IPS DF 4.7 (cell line): ENCODE results near the gene RAD51D.
"Not testable (repeated sequence)": the region's sequence is repeated elsewhere in the genome, so short reads cannot be mapped to it uniquely, and the experiment has no call there.

ENCODE experiments used
- DNase-seq: peaks from one replicate; pipeline ENCODE4 v3.0.0-alpha.2; 2013; ENCODE audit warnings: low spot score; ENCODE audit errors: extremely low read depth

Gene RAD51D

GRCh38 chr17:35090707-35091106, 29.0 kb downstream of the RAD51D start:
- not testable (repeated sequence) for DNase-seq

- DNase-seq, result no peak
These were observed 29.9 kb downstream of the RAD51D start for GRCh38 chr17:35089586-35090296.

DNA sequence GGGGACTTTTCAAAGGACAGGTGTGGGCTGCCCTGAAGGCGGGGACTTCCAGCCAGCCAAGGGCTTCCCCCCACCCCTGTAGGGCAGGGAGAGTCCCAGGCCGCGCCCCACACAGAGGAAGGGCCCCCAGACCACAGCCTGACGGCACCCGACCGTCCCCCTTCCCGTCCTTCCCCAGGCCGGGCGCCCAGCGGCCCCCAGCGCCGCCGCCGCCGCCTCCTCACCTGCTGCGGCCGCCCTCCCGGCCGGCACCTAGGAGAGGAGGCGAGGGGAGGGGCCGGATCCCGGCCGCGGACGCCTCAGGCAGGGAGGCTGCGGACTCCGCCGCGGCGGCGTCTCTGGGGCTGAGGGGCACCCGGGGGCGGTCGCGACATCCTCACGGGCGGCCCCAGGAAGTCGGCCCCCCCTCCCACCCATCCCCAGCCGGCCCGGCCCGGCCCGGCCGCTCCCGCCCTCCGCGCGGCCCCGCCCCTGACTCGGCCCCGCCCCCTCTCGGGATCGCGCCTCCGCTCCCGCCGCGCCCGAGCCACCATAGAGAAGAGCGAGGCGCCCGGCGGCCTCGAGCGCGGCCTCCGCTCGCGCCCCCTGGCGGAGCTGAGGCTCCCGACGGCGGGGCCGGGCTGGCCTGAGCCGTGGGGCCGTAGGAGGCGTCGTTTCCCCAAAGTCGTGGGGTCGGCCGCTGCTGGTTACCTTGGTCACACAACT, 30.6 kb downstream of the RAD51D start:
- no peak for DNase-seq

GRCh38 chr17:35088356-35088880, 31.2 kb downstream of the RAD51D start:
- no peak for DNase-seq

GRCh38 chr17:35087731-35088355, 31.8 kb downstream of the RAD51D start:
- no peak for DNase-seq

DNA sequence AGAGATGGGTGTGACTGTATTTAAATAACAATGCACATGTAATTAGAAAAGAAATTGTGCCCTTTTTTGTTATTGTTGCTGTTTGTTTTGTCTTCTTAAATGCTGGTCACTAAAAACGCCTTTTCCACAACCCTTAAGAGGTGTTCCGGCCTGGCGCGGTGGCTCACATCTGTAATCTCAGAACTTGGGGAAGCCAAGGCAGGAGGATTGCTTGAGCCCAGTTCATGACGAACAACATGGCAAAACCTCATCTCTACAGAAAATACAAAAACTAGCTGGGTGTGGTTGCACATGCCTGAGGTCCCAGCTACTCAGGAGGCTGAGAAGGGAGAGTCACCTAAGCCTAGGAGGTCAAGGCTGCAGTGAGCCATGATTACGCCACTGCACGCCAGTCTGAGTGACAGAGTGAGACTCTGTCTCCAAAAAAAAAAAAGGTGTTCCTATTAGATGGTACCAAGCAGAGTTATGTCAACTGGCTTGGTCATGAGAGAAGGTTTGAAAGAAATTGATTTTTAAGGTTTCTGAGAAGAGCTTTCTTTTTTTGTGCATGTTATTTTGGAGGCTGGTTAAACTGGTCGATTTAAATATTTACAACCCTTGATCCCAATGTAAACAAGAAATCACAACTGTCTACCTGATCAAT, 32.6 kb downstream of the RAD51D start:
- no peak for DNase-seq

DNA sequence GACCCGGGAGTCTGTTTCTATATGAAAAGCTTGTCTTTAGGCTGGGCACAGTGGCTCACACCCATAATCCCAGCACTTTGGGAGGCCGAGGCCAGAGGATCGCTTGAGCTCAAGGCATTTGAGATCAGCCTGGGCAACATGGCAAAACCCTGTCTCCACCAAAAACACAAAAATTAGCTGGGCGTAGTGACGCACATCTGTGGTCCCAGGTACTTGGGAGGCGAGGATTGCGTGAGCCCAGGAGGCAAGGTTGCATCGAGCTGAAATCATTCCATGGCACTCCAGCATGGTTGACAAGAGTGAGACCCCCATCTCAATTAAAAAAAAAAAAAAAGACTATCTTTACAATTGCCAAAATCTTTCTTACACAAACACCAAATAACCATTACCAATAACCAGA, 33.5 kb downstream of the RAD51D start:
- DNase-seq, result no peak

DNA sequence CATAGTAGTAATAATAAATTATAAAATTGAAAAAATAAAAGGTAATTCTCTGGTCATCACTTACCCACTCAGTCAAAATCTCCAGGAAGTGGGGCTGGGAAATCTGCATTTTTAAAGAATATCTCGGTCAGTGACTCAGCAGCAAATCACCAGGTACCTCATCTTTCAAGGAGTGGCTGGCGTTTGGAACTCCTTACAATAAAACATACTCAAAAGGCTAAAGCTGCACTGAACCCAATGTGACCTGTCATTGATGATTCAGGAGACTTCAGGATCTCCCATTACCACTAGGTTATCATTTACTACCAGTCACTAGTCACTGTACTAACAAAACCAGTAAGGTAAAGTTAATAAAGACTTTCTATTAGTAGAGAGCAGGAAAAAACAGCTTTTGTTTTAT, 34.7 kb downstream of the RAD51D start:
- DNase-seq, result no peak

DNA sequence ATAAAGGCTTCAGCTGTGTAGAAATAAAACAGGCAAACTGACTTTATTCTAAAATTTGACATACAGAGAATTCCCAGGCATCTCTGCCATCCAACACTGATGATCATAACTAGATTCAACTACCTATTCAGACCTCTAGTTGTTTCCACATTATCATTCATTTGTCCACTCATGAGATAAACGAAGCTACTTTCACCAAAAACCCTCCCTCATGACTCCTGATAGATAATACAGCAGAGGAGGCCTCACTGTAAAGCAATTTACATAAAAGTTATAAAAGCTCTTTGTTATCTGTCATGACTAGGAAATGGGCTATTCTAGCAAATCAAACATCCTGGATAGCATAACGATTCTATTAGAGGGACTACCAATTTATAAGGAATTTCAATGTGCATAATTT, 36.6 kb downstream of the RAD51D start:
- DNase-seq, result no peak

- no peak for DNase-seq
These were observed 37.5 kb downstream of the RAD51D start for GRCh38 chr17:35082073-35082657.

- DNase-seq, result no peak
These were observed 38.0 kb downstream of the RAD51D start for GRCh38 chr17:35081638-35082037.

DNA sequence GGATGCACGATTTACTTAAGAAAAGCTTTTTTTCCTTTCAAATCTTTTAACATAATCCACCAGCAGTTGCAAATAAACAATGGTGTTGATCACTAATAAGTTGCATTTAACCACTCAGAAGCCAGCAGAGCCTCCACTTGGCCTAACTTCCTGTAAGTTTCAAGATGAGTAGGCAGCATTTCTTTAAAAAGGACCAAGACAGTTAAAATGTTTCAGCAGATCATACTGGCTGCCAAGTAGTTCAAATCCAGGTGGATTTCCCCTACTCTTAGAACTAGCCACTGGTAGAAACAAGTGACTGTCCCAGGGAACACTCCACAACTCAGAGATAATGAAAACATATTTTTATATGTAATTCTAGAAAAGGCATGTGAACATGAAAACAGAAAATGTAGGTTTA, 39.1 kb downstream of the RAD51D start:
- no peak for DNase-seq

DNA sequence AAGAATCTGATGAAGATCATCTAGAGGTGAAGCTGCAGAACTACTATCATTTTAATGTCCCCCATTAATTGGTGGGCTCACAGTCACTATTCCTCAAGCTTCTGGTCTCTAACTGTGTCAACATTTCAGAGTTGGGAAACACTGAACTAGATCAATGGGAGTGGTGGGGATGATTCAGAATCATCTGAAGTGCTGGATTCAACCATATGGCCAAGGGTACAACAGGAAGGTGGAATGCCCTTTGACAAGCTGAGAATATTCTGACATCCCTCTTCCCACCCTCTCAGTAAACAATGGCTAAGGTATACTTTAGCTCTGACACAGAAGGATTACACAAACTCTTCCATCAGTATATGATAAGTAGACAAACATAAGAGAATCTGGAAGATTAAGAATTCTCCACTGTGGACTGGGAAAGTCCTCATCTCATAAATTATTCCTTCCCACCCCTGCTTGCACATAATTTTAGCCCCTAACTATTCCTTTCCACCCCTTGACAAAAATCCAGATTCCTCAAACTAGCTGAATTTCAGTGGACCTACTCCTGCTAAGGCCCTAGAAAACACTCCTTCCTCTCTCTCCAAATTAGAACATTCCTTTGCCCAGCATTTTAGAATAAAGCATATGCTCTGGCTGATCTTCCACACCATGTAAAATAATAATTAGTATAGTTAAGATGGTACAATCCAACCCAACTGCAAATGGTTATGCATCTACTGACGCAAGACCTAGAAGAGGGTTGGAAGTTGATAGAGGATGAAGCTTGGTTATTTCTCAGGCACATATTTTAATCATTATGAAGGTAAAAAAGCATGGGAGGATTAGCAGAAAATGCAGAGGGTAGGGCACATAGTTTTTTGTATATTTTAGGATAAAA, 39.9 kb downstream of the RAD51D start:
- no peak for DNase-seq

- DNase-seq, result no peak
These were observed 42.8 kb downstream of the RAD51D start for GRCh38 chr17:35076874-35077273.

GRCh38 chr17:35074711-35075707, 44.7 kb downstream of the RAD51D start:
- no peak for DNase-seq

- DNase-seq, result no peak
These were observed 45.6 kb downstream of the RAD51D start for GRCh38 chr17:35073991-35074627.

DNA sequence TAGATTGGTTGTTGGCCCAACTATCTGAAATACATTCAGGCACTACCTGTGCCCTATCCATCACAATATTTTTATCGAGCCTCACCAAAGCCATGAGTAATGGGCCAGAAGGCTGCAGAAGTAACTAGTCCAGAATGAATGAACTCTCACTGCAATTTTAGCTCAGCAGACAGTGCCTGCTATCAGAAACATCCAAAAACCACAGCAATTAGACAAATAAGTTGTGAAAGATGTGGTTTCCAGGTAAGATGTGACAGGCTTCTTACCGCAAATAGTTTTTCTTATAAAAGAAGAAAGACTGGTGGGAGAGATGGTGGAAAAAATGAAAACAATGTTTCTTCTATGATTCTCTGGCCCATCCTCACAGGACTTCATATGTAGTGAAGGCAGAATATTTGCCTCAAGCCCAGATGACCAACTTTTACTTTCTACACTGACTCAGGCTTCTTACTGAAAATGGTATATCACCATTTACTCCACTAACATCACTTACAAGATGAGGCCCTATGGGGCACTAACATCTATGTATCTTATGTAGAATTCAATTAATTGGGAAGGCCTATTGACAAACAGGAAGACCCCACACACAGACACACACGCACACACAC, 46.4 kb downstream of the RAD51D start:
- DNase-seq, result no peak

DNA sequence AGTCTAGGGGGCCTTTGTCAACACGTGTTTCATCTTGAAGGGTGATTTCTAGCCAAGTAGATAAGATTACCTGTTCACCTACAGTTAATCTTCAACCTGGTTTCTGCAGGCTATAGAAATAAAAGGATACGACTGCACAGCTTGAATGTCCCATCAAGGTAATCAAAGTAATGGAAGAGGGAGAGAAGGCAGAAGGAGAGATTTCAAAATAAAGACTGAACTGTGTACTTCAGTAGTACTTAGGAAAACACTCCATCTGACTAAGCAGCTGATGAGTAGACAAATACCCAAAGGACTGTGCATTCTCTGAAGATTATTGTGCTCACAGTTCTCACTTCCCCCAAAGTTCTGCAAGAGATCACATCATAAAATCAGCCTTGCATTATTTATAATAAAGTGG, 50.3 kb downstream of the RAD51D start:
- no peak for DNase-seq
